HG03196 (cell line): ENCODE measurements around the gene TMUB1.
A peak's percentile ranks its signal among the peaks of the same experiment; 100 is the strongest.

ENCODE experiments used
- ATAC-seq: cut with Tn5 transposase; IDR thresholded peaks from one replicate; pipeline ENCODE4 v1.9.1; 2021; ENCODE audit not compliant: unreplicated experiment

Gene TMUB1

GRCh38 chr7:151086802-151087244 lies 3.5 kb upstream of the TMUB1 start:
- no peak for ATAC-seq

- peak; percentile 43 for ATAC-seq
Observed at GRCh38 chr7:151085691-151086620, 2.7 kb upstream of the TMUB1 start, which contains the start of gene AGAP3. Gene AGAP3 (plus strand): TSS chr7:151086475. CDS start chr7:151086742, 267 bp downstream.

DNA sequence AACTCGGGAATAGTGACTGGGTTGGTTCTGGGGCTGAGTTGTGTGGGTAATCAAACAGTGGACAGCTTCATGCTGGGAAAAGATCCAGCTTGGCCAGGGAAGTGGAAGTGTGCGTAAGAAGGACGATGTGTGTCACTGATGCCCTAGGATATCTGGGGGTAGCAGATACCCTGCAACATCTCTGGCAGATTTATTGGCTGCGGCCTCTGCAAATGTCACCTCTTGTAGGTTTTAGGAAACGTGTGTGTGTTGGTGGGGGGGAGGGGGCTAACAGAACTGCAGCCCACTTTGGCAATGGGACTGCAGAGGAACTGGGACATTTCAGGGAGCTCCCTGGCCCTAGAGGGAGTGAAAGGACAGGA lies 2.0 kb upstream of the TMUB1 start:
- no peak for ATAC-seq

DNA sequence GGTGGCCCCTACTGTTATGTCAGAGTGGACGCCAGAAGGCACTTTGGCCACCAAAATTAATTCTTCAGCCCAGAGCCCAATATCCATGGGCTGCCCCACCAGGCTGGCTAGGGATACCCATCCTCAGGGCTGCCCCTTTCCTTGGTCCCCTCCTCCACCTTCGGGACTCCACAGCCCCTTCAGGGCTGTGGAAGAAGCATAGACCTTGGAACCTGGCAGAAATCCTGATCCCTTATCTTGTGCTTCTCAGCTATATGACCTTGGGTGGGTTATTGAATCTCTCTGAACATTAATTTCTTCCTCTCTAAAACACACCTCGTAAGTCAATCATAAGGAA lies 499 bp upstream of the TMUB1 start:
- ATAC-seq = no peak

DNA sequence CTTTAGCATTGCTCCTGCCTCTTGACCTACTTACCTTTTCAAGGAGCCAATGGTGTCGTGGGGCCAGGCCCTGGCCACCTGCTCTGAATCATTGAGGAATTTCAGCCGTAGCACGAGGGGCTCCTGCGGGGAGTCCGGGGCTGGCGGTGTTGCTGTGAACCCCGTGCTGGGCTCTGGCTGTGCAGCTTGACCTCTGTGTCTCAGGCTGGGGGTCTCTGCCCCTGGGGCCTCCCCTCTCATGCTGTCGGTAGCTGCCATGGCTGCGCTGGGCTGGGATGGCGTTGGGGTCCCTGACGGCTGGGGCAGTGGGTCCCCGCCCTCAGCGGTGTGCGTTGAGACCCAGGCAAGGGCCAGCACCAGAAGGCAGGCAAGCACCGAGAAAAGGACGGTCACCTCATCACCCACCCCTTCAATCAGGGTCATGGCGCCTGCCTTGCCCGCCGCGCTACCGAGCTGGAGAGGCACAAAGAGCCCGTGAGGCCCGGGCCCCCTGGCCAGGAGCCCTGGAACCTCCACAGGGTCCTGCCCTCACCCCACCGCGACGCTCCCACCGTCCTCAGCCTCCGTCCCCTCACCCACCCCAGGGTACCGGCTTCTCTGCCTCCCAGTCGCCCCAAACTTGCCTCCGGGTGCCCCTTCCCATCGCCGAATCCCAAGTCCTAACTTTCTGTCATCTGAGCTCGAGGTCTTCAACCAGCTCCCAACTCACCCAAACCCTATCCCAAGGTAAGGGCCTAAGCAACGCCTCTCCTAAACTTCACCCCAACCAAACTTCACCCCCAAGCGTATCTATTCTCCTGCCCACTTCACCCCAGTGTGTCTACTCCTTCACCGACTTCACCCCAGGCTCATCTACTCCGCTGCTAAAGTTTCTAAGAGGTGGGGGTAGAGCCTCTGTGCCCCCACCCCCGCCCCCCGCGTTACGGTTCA lies 887 bp downstream of the TMUB1 start:
- no peak for ATAC-seq

- ATAC-seq = no peak
Observed at GRCh38 chr7:151081170-151082101, 1.9 kb downstream of the TMUB1 start.

GRCh38 chr7:151080522-151081169 lies 2.6 kb downstream of the TMUB1 start, which contains the start of gene FASTK:
Gene FASTK (minus strand): TSS chr7:151080809. CDS start chr7:151080766, 43 bp downstream.
- ATAC-seq = peak; percentile 73

GRCh38 chr7:151080067-151080521 lies 3.2 kb downstream of the TMUB1 start:
- ATAC-seq = peak; percentile 3

DNA sequence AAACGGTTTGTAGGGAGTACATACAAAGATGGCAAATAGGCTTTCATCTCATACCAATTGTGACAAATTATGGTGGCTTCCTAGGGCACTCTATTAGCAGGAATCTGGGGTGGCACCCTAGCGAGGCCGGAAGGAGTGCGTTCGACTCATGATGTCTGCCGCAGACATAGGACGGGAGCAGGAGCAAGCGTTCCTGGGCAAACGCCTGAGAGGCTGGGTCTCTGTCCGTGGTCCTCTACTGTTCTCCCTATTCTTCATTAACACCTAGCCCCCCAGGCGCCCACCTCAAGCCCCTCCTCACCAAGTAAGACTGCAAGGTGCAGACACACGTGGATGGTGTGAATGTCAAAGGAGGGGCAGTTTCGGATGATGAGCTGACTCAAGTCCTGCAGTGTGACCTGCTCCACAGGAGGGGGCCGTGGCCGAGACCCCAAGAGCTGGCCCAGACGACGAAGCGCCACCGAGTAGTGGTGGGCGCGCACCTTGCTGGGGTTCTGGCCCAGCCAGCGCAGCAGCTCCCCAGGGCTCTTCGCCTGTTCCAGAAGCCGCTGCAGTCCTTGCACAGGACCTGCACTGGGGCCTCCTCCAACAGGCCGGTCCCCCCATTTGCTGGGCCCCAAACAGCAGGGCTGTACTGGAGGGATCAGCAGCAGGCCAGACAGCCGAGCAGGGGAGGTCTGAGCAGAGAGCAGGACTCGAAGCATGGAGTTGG lies 3.9 kb downstream of the TMUB1 start:
- ATAC-seq = no peak

DNA sequence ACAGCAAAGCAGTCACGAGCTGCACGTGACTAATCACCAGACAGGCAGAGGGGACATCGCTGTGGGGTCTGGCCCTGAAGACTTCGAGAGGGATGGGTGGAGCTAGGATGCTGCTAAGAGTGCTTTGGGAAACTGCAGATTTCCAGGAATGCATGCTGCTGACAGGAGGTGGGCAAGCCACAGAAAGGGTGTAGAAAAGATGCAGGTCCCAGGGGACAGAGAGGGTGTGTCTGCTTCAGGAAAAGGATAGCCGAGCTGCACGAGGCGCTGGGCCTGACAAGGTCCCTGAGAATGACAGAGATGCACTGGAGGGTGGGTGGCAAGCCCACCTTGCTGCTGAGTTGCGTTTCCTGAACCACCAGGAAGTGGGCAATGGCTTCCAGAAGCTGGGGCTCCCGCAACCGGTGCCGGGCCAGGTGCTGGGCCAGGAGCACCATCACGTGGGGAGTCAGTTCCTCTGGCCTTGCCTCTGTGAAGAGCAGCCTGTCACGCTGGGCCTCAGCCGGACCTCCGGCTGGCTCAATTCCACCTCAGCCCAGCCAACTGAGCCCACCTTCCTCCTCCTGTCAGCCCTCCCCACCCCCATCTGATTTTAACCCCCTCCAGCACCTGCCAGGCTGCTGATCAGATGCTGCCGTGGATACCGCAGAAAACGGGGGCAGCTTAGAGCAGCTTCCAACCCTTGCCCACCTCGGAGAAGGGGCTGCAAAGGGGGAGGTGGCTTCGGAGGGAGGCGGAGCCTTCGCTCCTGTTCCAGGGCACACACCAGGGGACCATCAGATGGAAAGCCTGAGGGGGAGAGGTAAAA lies 4.9 kb downstream of the TMUB1 start:
- no peak for ATAC-seq

DNA sequence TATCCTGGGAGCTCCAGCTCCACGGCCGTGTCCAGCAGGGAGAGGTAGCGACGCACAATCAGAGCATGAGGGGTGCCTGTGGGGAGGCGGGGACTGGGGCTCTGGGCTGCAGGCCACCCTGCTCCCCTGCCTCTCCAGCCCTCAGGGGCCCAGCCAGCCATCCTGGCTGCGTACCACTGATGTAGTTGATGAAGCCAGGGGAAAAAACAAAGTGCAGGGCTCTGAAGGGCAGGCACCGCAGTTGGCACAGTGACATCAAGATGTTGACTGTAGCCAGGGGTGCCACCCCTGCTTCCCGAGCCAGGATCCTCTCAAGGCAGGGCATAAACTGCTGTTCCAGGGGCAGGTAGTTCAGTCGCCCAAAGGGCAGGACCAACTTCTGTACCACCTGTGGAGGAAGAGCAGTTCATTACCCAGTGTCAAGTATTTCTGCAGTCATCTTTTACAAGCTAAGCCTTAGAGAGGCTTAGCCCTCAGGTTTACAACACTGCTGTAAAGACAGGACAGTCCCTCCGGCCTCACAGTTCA lies 5.5 kb downstream of the TMUB1 start:
- ATAC-seq = no peak

- no peak for ATAC-seq
Observed at GRCh38 chr7:151076863-151077704, 6.2 kb downstream of the TMUB1 start.

- ATAC-seq = no peak
Observed at GRCh38 chr7:151075978-151076426, 7.3 kb downstream of the TMUB1 start.

DNA sequence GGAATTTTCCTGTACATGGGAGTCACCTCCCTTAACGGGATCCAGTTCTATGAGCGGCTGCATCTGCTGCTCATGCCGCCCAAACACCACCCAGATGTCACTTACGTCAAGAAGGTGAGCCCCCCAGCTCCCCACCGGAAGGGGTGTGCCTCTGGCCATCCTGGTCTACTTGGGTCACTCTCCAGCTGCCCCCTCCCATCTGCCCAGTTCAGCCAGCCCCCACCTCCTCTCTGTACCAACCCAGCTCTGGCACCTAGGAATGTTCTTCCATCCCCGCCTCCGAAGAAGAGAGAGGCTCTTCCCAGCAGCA lies 7.7 kb downstream of the TMUB1 start:
- no peak for ATAC-seq

DNA sequence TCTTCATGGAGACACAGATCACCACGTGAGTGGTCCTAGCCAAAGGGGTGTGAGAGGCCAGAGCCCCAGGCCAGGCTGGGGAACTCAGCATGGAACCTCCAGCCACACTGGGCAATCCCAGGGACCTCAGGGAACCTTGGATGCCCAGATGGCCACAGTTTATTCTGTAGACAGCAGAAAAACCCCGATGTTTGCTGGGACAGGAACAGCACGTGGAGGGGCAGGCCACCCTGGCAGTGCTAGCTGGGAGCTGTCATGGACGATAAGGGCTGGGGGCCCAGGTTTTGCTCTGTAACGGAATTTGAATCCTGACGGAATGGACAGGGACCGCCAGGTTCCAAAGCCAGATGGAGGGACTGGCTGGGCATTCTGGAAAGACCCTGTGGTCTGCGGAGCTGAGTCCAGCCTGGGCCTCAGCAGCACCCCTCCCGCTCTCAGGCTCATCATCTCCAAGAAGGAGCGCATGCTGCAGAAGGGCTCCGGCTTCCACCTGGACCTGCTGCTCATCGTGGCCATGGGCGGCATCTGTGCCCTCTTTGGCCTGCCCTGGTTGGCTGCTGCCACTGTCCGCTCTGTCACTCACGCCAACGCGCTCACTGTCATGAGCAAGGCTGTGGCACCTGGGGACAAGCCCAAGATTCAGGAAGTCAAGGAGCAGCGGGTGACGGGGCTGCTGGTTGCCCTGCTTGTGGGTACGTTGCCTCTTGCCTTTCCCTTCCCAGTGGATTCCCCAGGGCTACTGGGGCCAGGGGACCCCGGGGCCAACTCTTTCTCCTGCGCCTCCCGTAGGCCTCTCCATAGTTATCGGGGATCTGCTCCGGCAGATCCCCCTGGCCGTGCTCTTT lies 8.3 kb downstream of the TMUB1 start:
- ATAC-seq = no peak

- ATAC-seq = no peak
Observed at GRCh38 chr7:151073990-151074389, 9.3 kb downstream of the TMUB1 start.
